ENCODE measurements around the gene PPM1B.
"Not testable (repeated sequence)": the region's sequence is repeated elsewhere in the genome, so short reads cannot be mapped to it uniquely, and the experiment has no call there.

GRCh38 chr2:44133602-44134001 lies 35.1 kb upstream of the PPM1B start:
- not testable (repeated sequence) for TF ChIP-seq CTCF (conservative IDR thresholded peaks at IDR 0.05; ENCODE audit: low read depth in 2 of 2); REST (IDR thresholded peaks at IDR 0.05; ENCODE audit: unreplicated experiment); ZNF114 (CRISPR knock-in tag; IDR thresholded peaks at IDR 0.05); POLR2AphosphoS5 (IDR thresholded peaks at IDR 0.05; ENCODE audit: low read depth); ETS1 (IDR thresholded peaks at IDR 0.05); EZH2 (IDR thresholded peaks at IDR 0.05; ENCODE audit: low read depth, unreplicated experiment); CREB1 (CRISPR knock-in tag; IDR thresholded peaks at IDR 0.05; ENCODE audit: low read depth); EZH2phosphoT487 (IDR thresholded peaks at IDR 0.05; ENCODE audit: unreplicated experiment); JUNB (IDR thresholded peaks at IDR 0.05; ENCODE audit: unreplicated experiment); ZNF331 (CRISPR knock-in tag; IDR thresholded peaks at IDR 0.05; ENCODE audit: low read depth); STAT1 (IDR thresholded peaks at IDR 0.05; ENCODE audit: unreplicated experiment); NANOG (IDR thresholded peaks at IDR 0.05; ENCODE audit: borderline replicate concordance)

Measured in GM23338 (cell line).